ENCODE results near the gene STXBP4.
"Not testable (repeated sequence)": the region's sequence is repeated elsewhere in the genome, so short reads cannot be mapped to it uniquely, and the experiment has no call there.

The STXBP4 gene

DNA sequence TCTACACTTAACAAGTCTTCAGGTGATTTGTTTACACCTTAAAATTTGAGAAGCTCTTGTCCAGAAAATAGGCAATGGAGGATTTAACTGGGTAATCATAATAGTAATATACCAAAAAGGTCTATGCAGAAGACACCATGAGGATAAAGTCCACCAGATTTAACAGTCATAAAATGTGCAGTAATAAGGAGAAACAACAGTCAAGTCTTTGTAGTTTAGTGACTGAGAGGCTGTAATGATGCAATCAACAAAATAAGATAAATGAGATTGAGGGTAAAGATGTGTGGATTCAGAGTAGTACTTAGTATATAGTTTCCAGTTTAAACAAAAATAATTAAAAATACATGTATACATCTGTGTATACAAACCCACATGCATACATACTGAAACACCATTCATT, 91.2 kb downstream of the STXBP4 start:
- no peak for DNase-seq

DNA sequence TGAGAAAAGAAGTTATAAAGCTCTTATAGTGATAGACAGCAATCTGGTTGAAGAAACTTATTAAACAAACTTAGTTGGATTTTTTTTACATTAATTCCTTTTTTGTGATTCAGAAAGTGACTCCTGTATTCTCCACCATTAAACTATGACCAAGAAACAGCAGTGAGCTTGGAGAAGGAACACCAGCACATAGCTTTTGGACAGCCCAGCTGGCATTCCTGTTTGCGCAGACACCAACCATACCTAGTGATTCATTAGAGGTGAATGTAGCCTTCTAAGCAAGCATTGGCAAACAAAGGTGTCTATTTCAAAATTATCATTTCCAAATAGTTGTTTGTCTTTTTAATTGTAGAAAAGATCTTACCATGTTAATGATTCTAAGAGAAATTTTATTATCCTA, 94.4 kb downstream of the STXBP4 start:
- DNase-seq: no peak

DNA sequence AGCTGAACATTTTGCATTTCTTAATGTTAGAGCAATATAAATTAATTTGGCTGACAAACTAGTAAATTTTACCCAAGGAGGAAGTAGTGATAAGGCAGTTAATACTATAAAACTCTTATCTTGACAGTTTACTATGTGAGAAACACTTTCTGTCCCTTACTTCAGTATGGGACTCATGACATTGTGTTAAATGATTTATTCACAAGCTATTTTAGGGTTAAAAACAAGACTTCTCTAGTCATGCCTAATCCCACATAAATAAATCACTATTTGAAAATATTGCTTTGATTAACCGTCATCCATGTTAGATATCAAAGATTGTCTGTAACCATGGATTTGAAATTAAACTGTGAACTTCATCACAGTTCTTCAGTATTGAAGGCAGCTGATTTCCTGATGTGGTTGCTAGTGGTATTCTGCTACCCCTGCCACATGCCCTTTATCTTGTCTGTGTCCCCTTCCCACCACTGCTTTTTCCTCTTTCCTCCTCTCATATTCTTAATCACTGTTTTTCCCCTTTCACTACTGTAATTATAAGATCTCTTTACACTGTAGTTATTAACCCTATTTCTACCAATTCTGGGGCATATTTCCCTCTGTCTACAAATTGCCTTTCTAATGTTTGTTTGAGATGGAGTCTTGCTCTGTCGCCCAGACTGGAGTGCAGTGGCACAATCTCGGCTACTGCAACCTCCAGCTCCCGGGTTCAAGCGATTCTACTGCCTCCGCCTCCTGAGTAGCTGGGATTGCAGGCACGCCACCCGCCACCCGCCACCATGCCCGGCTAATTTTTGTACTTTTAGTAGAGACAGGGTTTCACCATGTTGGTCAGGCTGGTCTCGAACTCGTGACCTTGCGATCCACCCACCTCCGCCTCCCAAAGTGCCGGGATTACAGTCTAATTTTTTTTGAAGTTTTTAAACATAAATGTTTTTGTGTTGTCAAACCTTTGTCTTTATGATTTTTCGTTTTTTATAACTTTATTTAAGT, 95.6 kb downstream of the STXBP4 start:
- no peak for DNase-seq

DNA sequence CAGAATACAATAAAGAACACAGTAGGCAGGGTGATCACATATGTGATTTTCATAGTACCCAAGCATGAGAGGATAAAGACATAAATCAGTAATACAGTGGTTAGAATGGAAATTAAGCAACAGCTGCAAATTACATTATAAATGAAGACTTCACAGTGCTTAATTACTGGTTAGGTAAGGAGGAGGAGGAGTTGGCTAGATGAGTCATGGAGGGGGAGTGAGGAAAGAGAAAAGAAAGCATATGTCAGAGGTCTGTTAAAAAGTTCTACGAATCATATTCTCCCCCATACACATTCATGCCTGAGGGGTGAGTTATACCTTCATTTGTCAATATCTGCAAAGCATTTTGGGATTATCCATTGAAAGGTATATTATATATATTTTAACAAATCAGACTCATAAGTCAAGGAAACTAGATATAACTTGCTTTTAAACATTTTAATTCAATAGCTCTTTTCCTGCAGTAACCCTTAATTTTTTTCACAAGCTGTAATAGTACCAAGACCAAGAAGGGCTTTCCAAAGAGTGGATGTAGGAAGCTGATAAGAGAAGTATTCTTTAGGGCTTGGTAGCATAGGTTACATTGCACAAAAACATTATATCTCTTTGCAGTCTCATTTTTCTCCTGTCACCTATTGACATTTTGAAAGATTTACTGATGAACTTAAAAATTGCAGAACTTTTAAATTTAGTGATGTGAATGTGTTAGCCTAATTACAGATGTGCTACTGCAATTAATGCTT, 99.3 kb downstream of the STXBP4 start:
- no peak for DNase-seq

DNA sequence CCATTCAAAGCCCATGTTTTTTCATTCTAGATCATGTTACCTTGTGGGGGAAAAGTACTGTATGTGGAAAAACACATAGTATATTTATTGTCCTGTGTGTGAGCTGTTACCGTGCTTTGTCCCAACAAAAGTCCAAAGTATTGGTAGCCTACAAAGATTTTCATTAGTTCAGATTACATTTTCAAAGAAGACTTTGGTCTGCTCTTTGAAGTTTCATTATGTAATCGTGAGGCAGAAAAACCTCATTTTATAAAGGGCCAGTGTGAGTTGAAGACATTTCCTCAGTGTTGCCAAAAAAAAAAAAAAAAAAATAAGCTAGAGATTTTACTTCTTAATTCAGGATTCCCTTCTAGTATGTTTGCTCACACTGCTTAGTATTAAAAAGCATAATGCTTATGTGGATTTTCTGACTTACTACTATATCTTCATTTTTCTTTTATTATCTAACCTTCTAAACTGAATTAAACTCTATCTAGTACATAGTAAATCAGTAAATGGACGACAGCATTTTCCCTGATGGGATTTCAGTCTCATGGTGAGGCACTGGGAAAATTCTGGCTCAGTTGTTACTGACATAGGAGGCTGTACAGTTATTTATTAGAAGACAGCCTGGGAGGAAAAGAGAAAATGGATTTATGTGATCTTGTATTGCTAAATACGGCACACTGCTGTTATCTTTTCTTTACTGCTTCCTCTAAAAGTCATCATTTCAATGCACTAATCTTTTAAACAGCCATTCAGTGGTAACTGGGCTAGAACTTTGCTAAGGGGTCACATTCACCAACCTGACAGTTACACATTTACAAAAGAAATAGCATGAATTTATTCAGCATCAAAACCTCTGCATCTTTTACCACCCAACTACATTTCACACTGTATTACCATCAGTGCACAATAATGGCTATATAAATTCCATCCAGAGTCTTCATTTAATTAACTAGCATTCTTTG, 100.6 kb downstream of the STXBP4 start:
- DNase-seq: no peak

DNA sequence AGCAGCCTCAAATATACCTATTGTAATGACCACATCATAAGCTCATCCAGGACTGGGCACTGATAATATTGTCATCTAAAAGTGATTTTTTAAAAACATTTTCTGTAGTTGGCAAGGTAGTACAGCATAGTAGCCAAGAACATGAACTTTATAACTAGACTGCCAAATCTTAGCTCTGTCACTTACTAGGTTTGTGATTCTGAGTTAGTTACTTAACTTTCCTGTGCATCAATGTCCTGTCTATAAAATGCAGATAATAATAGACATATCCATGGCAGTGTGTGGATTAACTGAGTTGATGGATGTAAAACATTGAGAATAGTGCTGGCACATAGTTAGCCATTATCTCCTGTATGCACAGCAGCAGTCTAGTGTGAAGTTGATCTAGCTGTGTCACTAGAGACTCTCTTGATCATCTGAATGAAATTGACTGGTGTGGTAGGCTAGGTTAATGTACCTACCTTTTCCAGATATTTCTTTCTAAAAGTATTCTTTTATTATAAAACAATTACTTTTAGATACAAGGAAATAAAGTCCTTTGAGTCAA, 101.5 kb downstream of the STXBP4 start:
- DNase-seq: no peak

DNA sequence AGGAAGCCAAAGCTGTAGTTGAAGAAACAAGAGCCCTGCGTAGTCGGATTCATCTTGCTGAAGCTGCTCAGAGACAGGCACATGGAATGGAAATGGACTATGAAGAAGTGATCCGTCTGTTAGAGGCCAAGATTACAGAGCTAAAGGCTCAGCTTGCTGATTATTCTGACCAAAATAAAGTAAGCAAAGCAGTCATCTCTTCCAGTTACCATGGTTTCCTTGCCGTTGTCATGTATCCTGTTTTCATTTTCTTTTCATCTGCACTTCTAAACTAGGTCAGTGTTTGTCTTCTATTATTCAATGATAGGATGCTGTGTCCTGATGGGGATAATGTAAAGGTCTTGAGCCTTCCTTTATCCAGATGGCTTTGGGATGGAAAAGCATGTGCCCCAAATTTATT, 104.3 kb downstream of the STXBP4 start:
- DNase-seq: no peak

DNA sequence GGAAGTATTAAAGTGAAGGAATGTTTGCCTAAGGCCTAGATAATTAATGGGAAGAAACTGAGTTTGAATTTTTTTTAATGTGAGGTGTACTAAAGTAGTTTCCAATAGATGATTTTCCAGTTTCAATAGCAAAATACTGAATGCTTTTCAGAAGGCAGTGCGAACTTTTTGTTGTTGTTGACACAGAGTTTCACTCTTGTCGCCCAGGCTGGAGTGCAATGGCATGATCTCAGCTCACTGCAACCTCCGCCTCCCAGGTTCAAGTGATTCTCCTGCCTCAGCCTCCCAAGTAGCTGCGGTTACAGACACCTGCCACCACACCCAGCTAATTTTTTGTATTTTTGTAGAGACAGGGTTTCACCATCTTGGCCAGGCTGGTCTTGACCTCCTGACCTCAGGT, 104.9 kb downstream of the STXBP4 start:
- DNase-seq: not testable (repeated sequence)

DNA sequence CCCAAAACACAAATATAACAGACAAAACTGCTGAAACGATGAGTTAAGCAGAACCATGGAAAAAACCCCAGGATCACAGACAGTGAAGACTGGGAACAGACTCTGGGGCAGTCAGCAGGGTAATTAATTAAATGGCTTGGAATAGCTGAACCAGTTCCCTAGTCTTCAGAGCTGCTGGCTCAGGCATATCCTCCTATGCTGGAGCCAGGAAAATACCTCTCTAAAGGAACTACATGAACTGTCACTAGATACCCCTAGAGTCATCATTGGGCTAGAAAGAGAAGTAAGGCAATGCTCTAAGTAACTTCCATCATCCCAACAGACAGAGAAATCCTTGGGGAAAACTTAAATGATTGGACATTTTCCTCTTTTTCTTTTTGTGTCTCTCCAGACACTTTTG, 113.0 kb downstream of the STXBP4 start:
- no peak for DNase-seq

DNA sequence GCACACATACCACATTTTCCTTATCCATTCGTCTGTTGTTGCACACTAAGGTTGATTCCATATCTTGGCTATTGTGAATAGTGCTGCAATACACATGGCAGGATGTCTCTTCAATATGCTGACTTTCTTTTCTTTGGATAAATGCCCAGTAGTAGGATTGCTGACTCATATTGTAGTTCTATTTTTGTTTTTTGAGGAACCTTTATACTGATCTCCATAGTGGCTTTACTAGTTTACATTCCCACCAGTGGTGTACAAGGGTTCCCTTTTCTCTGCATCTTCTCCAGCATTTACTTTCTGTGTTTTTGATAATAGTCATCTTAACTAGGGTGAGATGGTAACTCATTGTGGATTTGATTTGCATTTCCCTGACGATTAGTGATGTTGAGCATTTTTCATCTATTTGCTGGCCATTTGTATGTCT, 118.1 kb downstream of the STXBP4 start:
- DNase-seq: no peak

DNA sequence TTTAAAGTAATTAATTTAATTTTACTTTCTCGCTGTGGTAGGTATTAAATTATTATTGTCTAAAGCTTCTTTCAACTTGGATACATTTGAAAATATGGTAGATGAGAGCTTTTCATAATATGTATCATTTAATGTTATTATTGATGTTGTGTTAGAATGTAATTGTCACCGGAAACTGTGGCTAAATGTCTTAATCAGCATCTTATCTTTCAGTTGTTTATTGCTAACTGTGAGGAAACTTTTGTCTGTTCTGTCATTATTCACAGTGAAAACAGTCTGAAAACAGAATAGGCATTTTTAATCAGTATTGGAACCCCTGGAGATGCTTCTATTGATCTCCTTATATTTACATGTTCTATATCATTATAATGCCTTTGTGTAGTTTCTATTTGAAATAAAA, 120.7 kb downstream of the STXBP4 start:
- DNase-seq: no peak

DNA sequence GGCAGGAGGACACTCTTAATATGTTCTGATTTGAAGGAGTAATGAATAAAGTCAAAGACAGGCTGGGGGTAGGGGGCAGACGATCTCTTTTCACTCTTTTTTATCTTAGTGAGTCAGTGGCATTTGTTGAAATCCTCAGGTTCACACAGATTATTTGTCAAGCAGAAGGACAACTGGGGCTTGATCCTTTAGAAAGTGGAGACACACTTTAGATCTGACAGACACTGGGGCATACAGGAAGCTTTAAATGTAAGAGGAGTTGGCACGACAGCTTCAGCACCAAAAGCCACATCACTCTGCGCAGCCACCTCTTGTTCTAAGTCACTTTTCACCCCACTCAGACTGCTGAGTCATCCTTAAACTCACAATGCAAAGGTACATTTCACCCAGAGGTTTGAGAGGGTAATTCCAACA, 121.5 kb downstream of the STXBP4 start:
- DNase-seq: no peak

DNA sequence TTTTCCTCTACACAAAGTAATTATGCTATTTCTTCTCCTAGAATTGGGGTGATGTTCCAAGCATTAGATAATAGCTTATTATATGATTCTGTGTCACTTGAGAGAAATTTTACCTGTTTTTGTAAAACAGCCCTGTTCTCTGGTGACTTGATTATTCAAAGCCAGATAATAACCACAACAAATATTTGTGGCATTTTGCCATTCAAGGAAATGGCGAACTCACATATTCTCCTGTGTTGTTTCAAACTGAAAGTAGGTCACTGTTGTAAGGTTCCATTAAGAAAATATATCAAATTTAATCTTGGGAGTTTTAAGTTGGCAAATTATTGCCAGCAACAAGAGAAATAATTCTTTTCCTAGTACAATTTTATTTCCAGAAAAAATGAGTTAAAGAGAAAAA, 124.8 kb downstream of the STXBP4 start:
- no peak for DNase-seq

DNA sequence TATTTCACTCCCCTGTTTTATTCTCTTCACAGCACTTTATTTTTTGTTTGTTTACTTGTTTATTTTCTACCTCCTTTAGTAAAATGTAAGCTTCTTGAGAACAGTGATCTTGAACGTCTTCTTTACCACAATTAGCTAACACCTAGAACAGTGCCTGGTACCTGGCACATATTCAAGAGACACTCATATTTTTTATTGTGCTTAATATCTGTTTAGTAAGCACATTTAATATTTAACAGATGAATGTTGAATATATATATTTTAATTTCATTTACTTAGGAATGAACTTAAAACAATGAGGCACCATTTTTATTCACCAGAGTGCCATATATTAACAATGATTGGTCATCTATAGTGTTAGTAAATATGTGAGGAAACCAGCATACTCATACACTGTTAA, 130.2 kb downstream of the STXBP4 start:
- no peak for DNase-seq

DNA sequence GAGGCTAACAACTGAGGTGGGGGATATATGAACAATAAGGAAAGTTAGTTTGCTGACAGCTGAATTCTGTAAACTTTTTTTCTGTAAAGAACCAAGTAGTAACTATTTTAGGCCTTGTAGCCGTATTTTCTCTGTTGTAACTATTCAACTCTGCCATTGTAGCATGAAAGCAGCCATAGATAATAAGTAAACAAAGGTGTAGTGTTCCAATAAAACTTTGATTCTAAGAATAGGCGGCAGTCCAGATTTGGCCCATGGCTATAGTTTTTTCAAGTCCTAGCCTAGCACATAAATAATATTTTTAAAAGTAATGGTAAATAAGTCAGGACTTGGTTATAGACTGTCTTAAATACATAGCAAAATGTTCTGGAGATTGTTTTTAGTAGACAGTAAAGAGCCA, 142.0 kb downstream of the STXBP4 start:
- DNase-seq: no peak

DNA sequence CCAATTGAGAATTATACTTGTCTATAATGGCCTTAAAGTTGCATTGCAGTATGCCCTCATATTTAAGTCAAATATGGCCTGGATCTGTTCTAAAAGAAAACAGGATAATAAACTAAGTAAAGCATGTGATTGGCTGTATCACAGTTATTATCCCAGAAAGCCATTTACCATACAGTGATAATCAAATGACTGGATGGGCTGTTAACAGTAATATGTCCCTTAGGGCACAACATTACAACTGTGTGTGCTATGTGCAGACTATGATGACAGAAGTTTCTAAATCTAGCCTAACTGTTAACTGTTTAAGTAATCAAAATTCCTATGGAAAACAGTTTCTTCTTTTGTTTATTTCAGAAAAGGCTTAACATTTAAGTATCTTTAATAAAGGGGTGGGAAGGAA, 145.7 kb downstream of the STXBP4 start:
- DNase-seq: no peak

DNA sequence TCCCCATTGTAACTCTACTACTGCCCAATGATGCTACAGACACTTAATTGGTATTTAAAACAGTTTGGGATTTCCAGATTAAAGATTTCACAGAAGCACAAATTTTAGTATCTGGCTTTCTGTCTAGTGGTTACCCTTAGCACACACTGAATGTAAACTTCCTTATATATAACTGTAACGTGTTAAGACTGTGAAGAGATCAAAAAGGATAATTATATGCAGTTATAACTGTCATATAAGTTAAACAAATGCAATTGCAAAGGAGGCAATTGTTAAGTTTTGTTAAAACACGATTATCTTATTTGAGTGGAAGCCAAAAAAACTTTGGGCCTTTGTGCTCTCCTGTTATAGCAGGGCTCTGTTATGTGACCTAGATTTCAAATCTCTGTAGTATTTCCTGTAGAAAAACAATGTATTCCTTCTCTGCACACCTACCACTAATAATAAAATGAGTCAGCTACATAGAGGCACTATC, 147.9 kb downstream of the STXBP4 start:
- DNase-seq: no peak

DNA sequence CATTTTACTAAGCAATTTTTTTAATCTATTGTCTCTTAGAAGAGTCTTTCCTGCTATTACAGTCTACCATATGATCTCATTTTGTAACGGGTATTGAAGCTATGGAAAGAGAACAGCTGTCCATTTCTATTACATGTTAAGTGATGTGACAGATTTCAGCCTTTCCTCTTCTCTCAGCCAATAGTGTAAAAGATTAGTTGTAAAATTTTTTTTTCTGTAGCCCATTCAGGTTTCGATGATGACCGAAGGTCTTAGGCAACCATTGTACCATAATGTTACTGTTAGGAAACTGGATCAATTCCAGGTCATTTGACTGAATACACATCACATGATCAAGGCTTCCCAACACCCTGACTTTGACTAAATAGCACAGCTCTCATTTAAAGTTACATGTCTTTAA, 148.6 kb downstream of the STXBP4 start:
- no peak for DNase-seq

DNA sequence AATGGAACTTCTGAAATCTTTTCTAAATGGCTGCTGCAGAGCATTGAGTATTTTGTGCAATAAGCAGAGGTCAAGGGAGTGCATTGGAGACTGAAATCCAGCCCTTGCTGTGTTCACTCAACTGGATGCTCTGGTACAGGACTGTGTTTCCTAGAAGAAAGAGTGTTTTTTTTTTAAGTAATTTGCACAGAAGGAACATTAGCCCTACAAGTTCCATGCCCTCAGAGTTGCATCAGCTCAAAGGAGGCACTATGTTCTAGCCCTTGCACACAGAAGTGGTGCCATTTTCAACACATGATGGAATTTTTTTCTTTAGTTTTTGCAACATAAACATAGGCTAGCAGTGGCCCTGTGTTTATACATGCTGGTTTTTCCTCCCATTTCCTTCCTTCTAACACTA, 152.1 kb downstream of the STXBP4 start:
- DNase-seq: no peak

DNA sequence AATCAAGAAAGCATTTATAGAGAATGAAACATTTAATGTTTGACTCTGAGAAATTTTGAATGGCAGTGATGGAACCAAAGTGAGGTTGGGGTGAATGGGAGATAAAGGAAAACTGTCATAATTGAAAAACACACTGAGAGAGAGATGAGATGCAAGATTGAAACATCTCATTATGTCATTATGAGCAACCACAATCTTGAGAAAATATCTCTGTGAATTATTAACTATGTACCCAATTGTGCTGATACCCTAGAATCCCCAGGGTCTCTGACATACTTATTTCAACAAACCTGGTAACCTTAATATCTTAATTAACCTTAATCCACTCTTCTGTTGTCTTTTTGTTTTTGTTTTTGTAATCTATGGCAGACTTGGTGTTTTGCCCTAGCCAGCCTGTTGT, 152.7 kb downstream of the STXBP4 start:
- DNase-seq: no peak

DNA sequence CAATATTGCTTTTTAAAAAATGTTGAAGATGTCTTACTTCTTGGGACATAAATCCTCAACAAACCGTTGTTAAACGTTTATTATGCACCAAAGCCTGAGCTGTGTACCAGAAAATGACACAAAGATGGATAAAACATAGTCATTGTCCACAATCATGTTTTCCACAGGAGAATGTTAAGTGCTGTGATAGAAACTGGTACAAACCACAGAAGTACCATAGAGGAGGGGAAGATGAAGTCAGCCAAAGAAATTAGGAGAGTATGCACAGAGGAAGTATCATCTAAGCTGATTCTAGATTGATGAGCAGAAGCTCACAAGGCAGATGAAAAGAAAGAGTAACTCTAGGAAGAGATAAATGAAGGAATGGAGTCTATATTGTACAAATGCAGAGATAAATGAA, 153.5 kb downstream of the STXBP4 start:
- DNase-seq: no peak

DNA sequence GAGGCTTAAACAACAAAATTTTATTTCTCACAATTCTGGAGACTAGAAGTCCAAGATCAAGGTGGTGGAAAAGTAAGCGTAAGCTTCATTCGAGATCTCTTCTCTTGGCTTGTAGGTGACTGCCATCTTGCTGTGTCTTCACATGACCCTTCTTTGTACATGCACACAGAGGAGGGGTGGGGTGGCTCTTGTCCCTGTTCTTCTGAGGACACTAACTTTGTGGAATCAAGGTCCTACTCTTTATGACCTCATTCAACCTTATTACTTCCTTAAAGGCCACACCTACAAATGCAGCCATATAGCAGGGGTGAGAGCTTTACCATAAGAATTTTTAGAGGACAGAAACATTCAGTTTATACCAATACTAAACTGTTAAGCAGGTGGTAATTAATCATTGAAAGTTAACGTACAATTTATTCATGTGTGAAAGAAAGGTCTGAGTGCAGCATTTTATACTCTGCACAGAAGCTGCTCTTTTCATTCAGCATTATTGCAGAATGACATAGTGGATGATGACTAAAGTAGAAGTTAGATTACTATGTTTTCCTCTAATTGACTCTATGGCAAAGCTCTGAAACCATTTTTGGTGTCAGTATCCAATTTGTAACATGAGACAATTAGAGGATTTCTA, 156.3 kb downstream of the STXBP4 start:
- no peak for DNase-seq
